H1 (cell line): ENCODE results near the gene RABL2A. TPM values are rescaled to one million over a fixed set of nuclear protein-coding genes. Genes with fewer than 3 reads are reported as not detected.
"Not testable (repeated sequence)": the region's sequence is repeated elsewhere in the genome, so short reads cannot be mapped to it uniquely, and the experiment has no call there.

ENCODE experiments used
- CTCF ChIA-PET: fragments of 300-600 bp; sonication (Branson Sonifier 250); formaldehyde crosslinking; loops from one replicate; lab custom pipeline; 2021; ENCODE audit not compliant: partially characterized antibody; lab: Charles Lee
- POLR2A ChIA-PET: fragments of 300-600 bp; sonication (Branson Sonifier 250); formaldehyde crosslinking; loops from one replicate; lab custom pipeline; 2021; ENCODE audit warnings: inconsistent platforms; ENCODE audit not compliant: partially characterized antibody; lab: Charles Lee
- DNase-seq, 2 experiments: peaks; one replicate each; pipeline versions ENCODE4 v3.0.0 to v3.0.0-alpha.2; 2010 to 2022; ENCODE audit warnings: low spot score in 2 of 2, low read depth in 1 of 2, mixed read lengths in 1 of 2
- FAIRE-seq: peaks from 2 replicates; lab custom pipeline; 2011; peaks lifted over from hg19 to GRCh38; lab: Jason Lieb, UNC
- H2AFZ ChIP-seq: 2 replicates; pipeline ENCODE4 v1.8.1; 2012; ENCODE audit warnings: low read length, inconsistent platforms
- H2AK5ac ChIP-seq: 2 replicates; pipeline ENCODE4 v1.6.1; 2013; ENCODE audit warnings: low read depth, low read length
- H2BK120ac ChIP-seq: replicated peaks from 2 replicates; pipeline ENCODE3; 2013; ENCODE audit warnings: low read depth, low read length, inconsistent platforms
- H2BK12ac ChIP-seq: 2 replicates; pipeline ENCODE4 v1.6.1; 2013; ENCODE audit warnings: low read depth, low read length
- H2BK15ac ChIP-seq: 2 replicates; pipeline ENCODE4 v1.6.1; 2013; ENCODE audit warnings: low read length
- H2BK20ac ChIP-seq: 2 replicates; pipeline ENCODE4 v1.6.1; 2013; ENCODE audit warnings: low read length
- H2BK5ac ChIP-seq: 2 replicates; pipeline ENCODE4 v1.6.1; 2013; ENCODE audit warnings: low read depth, low read length
- H3K14ac ChIP-seq: 2 replicates; pipeline ENCODE4 v1.6.1; 2013; ENCODE audit warnings: inconsistent platforms; ENCODE audit not compliant: insufficient read length
- H3K18ac ChIP-seq: 2 replicates; pipeline ENCODE4 v1.6.1; 2013; ENCODE audit warnings: low read length; ENCODE audit errors: extremely low read depth
- H3K23ac ChIP-seq: 2 replicates; pipeline ENCODE4 v1.6.1; 2013; ENCODE audit warnings: inconsistent platforms; ENCODE audit not compliant: insufficient read length
- H3K23me2 ChIP-seq: 2 replicates; pipeline ENCODE4 v1.6.1; 2013; ENCODE audit warnings: low read depth, low read length
- H3K27ac ChIP-seq: 2 replicates; pipeline ENCODE4 v1.6.1; 2011; ENCODE audit warnings: low read depth, low read length, inconsistent platforms
- H3K27me3 ChIP-seq, 4 experiments: replicated peaks in 1 of 4; 1 replicate in 1 of 4; 2 replicates in 3 of 4; pipeline versions ENCODE4 v1.6.1 to v1.8.1; 2011 to 2013; ENCODE audit warnings: low read length in 3 of 4, mild to moderate bottlenecking in 3 of 4, inconsistent platforms in 2 of 4, mixed read lengths in 2 of 4, moderate library complexity in 1 of 4; ENCODE audit not compliant: control insufficient read depth in 3 of 4, insufficient read depth in 3 of 4; ENCODE audit errors: extremely low read depth in 1 of 4
- H3K36me3 ChIP-seq, 4 experiments: 2 replicates each; pipeline versions ENCODE4 v1.6.1 to v1.8.1; 2011 to 2013; ENCODE audit warnings: mild to moderate bottlenecking in 4 of 4, low read length in 3 of 4, moderate library complexity in 2 of 4, control low read depth in 1 of 4, inconsistent platforms in 1 of 4; ENCODE audit not compliant: insufficient read depth in 4 of 4, control insufficient read depth in 2 of 4
- H3K4ac ChIP-seq: replicated peaks from 2 replicates; pipeline ENCODE3; 2013; ENCODE audit warnings: low read length, low read depth, mixed read lengths, inconsistent platforms; ENCODE audit not compliant: insufficient read length
- H3K4me1 ChIP-seq, 4 experiments: replicated peaks in 1 of 4; 1 replicate in 1 of 4; 2 replicates in 3 of 4; pipeline versions ENCODE4 v1.6.1 to v1.8.1; 2011 to 2013; ENCODE audit warnings: low read length in 3 of 4, inconsistent platforms in 2 of 4, mixed read lengths in 1 of 4; ENCODE audit not compliant: insufficient read depth in 4 of 4, control insufficient read depth in 3 of 4
- H3K4me2 ChIP-seq, 2 experiments: 2 replicates each; pipeline versions ENCODE4 v1.6.1 to v1.8.1; 2011 to 2013; ENCODE audit warnings: low read depth in 2 of 2, low read length in 2 of 2, control low read depth in 1 of 2, inconsistent platforms in 1 of 2, mild to moderate bottlenecking in 1 of 2; ENCODE audit not compliant: insufficient read depth in 1 of 2
- H3K4me3 ChIP-seq, 4 experiments: fragments of 200-600, 300-600 bp in 1 of 4; sonication (generic), shearing (Covaris generic), sonication (Bioruptor Twin) in 1 of 4; 2 replicates each; pipeline versions ENCODE4 v1.5.1 to v1.8.1; 2011 to 2016; ENCODE audit warnings: low read length in 4 of 4, low read depth in 3 of 4, control low read depth in 2 of 4, inconsistent platforms in 2 of 4, mild to moderate bottlenecking in 2 of 4, mixed read lengths in 1 of 4, moderate library complexity in 1 of 4; ENCODE audit not compliant: insufficient read depth in 2 of 4; ENCODE audit errors: extremely low read depth in 1 of 4
- H3K56ac ChIP-seq: replicated peaks from 2 replicates; pipeline ENCODE3; 2013; ENCODE audit warnings: low read depth, mild to moderate bottlenecking, mixed read lengths, low read length, inconsistent platforms; ENCODE audit not compliant: insufficient read length
- H3K79me1 ChIP-seq: 2 replicates; pipeline ENCODE4 v1.6.1; 2013; ENCODE audit warnings: low read depth, low read length, control low read depth
- H3K79me2 ChIP-seq, 2 experiments: 2 replicates each; pipeline versions ENCODE4 v1.6.1 to v1.8.1; 2012 to 2013; ENCODE audit warnings: low read length in 2 of 2, mild to moderate bottlenecking in 2 of 2, inconsistent platforms in 1 of 2; ENCODE audit not compliant: insufficient read depth in 2 of 2, control insufficient read depth in 1 of 2
- H3K9ac ChIP-seq, 4 experiments: replicated peaks in 1 of 4; 1 replicate in 1 of 4; 2 replicates in 3 of 4; pipeline versions ENCODE4 v1.6.1 to v1.8.1; 2011 to 2013; ENCODE audit warnings: low read depth in 3 of 4, low read length in 3 of 4, control low read depth in 2 of 4, mild to moderate bottlenecking in 2 of 4, moderate library complexity in 2 of 4, inconsistent platforms in 1 of 4; ENCODE audit errors: extremely low read depth in 1 of 4
- H3K9me3 ChIP-seq, 2 experiments: 2 replicates each; pipeline versions ENCODE4 v1.6.1 to v1.8.1; 2012 to 2013; ENCODE audit warnings: mild to moderate bottlenecking in 2 of 2, moderate library complexity in 2 of 2, control low read depth in 1 of 2, inconsistent platforms in 1 of 2, low read depth in 1 of 2, low read length in 1 of 2, mixed read lengths in 1 of 2; ENCODE audit not compliant: insufficient read depth in 2 of 2
- H4K20me1 ChIP-seq, 2 experiments: replicated peaks in 1 of 2; 2 replicates each; pipeline versions ENCODE3 to v1.8.1; 2011 to 2013; ENCODE audit warnings: inconsistent platforms in 2 of 2, low read length in 2 of 2, mild to moderate bottlenecking in 1 of 2; ENCODE audit not compliant: insufficient read depth in 2 of 2, control insufficient read depth in 1 of 2
- H4K5ac ChIP-seq: 2 replicates; pipeline ENCODE4 v1.6.1; 2013; ENCODE audit warnings: low read length, low read depth, mixed read lengths, inconsistent platforms; ENCODE audit not compliant: insufficient read length
- H4K8ac ChIP-seq: 2 replicates; pipeline ENCODE4 v1.8.0; 2013; ENCODE audit warnings: mild to moderate bottlenecking, moderate library complexity, low read length, inconsistent platforms; ENCODE audit not compliant: insufficient read depth; ENCODE audit errors: extremely low read depth
- H4K91ac ChIP-seq: replicated peaks from 2 replicates; pipeline ENCODE3; 2013; ENCODE audit warnings: low read length, mixed read lengths, inconsistent platforms; ENCODE audit not compliant: insufficient read length
- EZH2 ChIP-seq: fragments of 200-600 bp; sonication (generic); IDR thresholded peaks from 2 replicates; pipeline ENCODE4 v1.7.1; 2012; ENCODE audit warnings: low read depth, mild to moderate bottlenecking, moderate library complexity, low read length, inconsistent platforms; ENCODE audit not compliant: severe bottlenecking
- GABPA ChIP-seq: IDR thresholded peaks from 2 replicates; pipeline ENCODE4 v1.6.1; 2011; ENCODE audit warnings: mild to moderate bottlenecking, low read length, moderate library complexity, borderline replicate concordance; ENCODE audit not compliant: insufficient read depth
- HDAC2 ChIP-seq, 2 experiments: fragments of 300-600 bp in 1 of 2; sonication (generic) in 1 of 2; IDR thresholded peaks; 2 replicates each; pipeline ENCODE4 v1.6.1; 2011 to 2012; ENCODE audit warnings: low read depth in 2 of 2, low read length in 2 of 2, mild to moderate bottlenecking in 2 of 2, moderate library complexity in 2 of 2, borderline replicate concordance in 1 of 2, inconsistent platforms in 1 of 2
- KDM4A ChIP-seq: IDR thresholded peaks from one replicate; pipeline ENCODE4 v1.7.1; 2012; ENCODE audit warnings: low read depth, mild to moderate bottlenecking, moderate library complexity, low read length, inconsistent platforms; ENCODE audit not compliant: severe bottlenecking
- POLR2A ChIP-seq, 2 experiments: IDR thresholded peaks; 1 replicate in 1 of 2; 2 replicates in 1 of 2; pipeline ENCODE4 v1.6.1; 2011; ENCODE audit warnings: low read depth in 2 of 2, low read length in 2 of 2, mild to moderate bottlenecking in 2 of 2; ENCODE audit errors: control extremely low read depth in 1 of 2
- SIN3A ChIP-seq, 2 experiments: IDR thresholded peaks in 1 of 2; conservative IDR thresholded peaks in 1 of 2; 2 replicates each; pipeline ENCODE4 v1.6.1; 2011 to 2012; ENCODE audit warnings: low read length in 2 of 2, improper control_type of control experiment in 1 of 2, low read depth in 1 of 2, mild to moderate bottlenecking in 1 of 2
- TAF1 ChIP-seq: IDR thresholded peaks from 2 replicates; pipeline ENCODE4 v1.6.1; 2011; ENCODE audit warnings: mild to moderate bottlenecking, low read depth, low read length
- TCF12 ChIP-seq: IDR thresholded peaks from 2 replicates; pipeline ENCODE4 v1.6.1; 2011; ENCODE audit warnings: low read depth, mild to moderate bottlenecking, low read length
- YY1 ChIP-seq: IDR thresholded peaks from 2 replicates; pipeline ENCODE4 v1.6.1; 2011; ENCODE audit warnings: low read depth, mild to moderate bottlenecking, low read length
- WGBS, 2 experiments: shearing (Covaris generic) in 1 of 2; methylation state at CpG; one replicate each; pipeline versions ENCODE4 v1.1.6 to v1.1.7; 2013 to 2015; ENCODE audit warnings: low lambda C conversion rate in 2 of 2, mixed read lengths in 2 of 2, inconsistent platforms in 1 of 2, low coverage in 1 of 2, missing lambda C conversion rate in 1 of 2; ENCODE audit not compliant: insufficient replicate concordance in 2 of 2, insufficient coverage in 1 of 2, insufficient read length in 1 of 2; ENCODE audit errors: extremely low coverage in 1 of 2, missing lambda C conversion rate in 1 of 2; 5-methylcytosine and 5-hydroxymethylcytosine counted together
- polyA plus RNA-seq, 7 experiments: library from polyadenylated mRNA; depleted of rRNA in 3 of 7; stranded (reverse) in 5 of 7; unstranded in 2 of 7; fragments of >200 nt in 5 of 7; fragments of 200-250 nt in 2 of 7; gene quantifications; 1 replicate in 5 of 7; 2 replicates in 1 of 7; 4 replicates in 1 of 7; pipeline versions ENCODE4 v1.2.1 to v1.2.3, GENCODE V29; 2011 to 2013; ENCODE audit warnings: missing spikeins in 2 of 7, mixed read lengths in 2 of 7
- total RNA-seq: library from RNA; stranded (reverse); fragmentation: NEBNext Ultra II Directional; extraction: Animal tissue kit (Norgen Biotek cat#: 25700); gene quantifications from 2 replicates; pipeline ENCODE4 v1.2.1, GENCODE V29; 2021

Gene RABL2A
- total and polyA plus RNA-seq, 2 of the 8 experiments (the other 6 are each of a cell fraction or from before 2014, with no cell fraction given): 6.9 to 10.9 TPM

- TF ChIP-seq HDAC2 (IDR thresholded peaks at IDR 0.05; ENCODE audit: borderline replicate concordance in 1 of 2, low read depth in 2 of 2, low read length in 2 of 2) (peak in 1 of 2 experiments; percentile 37; a peak in 1 of 4 replicates), POLR2A (IDR thresholded peaks at IDR 0.05; ENCODE audit: control extremely low read depth in 1 of 2, low read depth in 2 of 2, low read length in 2 of 2) (peak in 1 of 2 experiments; percentile 56; a peak in 2 of 3 replicates), EZH2 (peak; percentile 27), KDM4A (peak; percentile 95), SIN3A (conservative IDR thresholded peaks at IDR 0.05 in 1 of 2, IDR thresholded peaks at IDR 0.05 in 1 of 2; ENCODE audit: low read depth in 1 of 2, low read length in 2 of 2) (0 out of 4 replicates have a peak, but pooled peaks have one; percentile 19 to 43), GABPA (peak; percentile 78; the same call in 1 of the 2 replicates), TAF1 (peak; percentile 71), YY1 (0 out of 2 replicates have a peak, but pooled peaks have one; percentile 30), TCF12 (0 out of 2 replicates have a peak, but pooled peaks have one; percentile 17)
- TF ChIP-seq, all 59 proteins: peak for 17; not testable (repeated sequence) for 42
These were observed 43.4 kb upstream of the RABL2A start (continued) for GRCh38 chr2:113583521-113584225.

- H3K27me3 ChIP-seq, H2BK120ac ChIP-seq, H2AK5ac ChIP-seq, H3K18ac ChIP-seq, H2BK20ac ChIP-seq, H3K36me3 ChIP-seq, H3K79me1 ChIP-seq, DNase-seq, FAIRE-seq, H4K20me1 ChIP-seq, H3K9ac ChIP-seq, H2BK5ac ChIP-seq, H4K91ac ChIP-seq, H4K8ac ChIP-seq, H4K5ac ChIP-seq, H3K14ac ChIP-seq, H2BK12ac ChIP-seq, H3K27ac ChIP-seq, POLR2A ChIA-PET, H3K23ac ChIP-seq, H3K56ac ChIP-seq, H3K23me2 ChIP-seq, H3K4ac ChIP-seq, H3K9me3 ChIP-seq, H2AFZ ChIP-seq, H3K4me1 ChIP-seq, H2BK15ac ChIP-seq, H3K79me2 ChIP-seq: not testable (repeated sequence)
- WGBS, 2 experiments: 12% methylated on average over 12 of the region's 47 CpGs; no CpG with 5 or more reads in 1 of the 2 experiments
- CTCF ChIA-PET: interaction anchor here (0.6 kb wide), 1 partner anchor 199 kb away, joined by 3 read pairs; no protein-coding TSS in a partner anchor
- Histone ChIP-seq H3K4me3 (peak overlapping the region; percentile 32 to 65 (median 48); a peak in 7 of 8 replicates), H3K4me2 (peak overlapping the region; percentile 56 to 62)
These were observed 42.6 kb upstream of the RABL2A start for GRCh38 chr2:113584311-113585092.
